SK-N-SH (cell line): ENCODE results near the gene NME3.

Source experiments
- CTCF ChIP-seq: fragments of 200-600 bp; sonication (generic); IDR thresholded peaks from 2 replicates; pipeline ENCODE4 v1.6.1; 2017; ENCODE audit warnings: antibody characterized with exemption, mild to moderate bottlenecking, moderate library complexity
- ELF1 ChIP-seq: IDR thresholded peaks from 2 replicates; pipeline ENCODE4 v1.4.0; 2012
- EZH2phosphoT487 ChIP-seq: fragments of 200-600 bp; sonication (generic); IDR thresholded peaks from 2 replicates; pipeline ENCODE4 v1.6.1; 2017; ENCODE audit warnings: low read depth, mixed run types, mild to moderate bottlenecking, antibody characterized with exemption, moderate library complexity, borderline replicate concordance
- REST ChIP-seq: IDR thresholded peaks from 2 replicates; pipeline ENCODE4 v1.6.1; 2012; ENCODE audit warnings: mild to moderate bottlenecking, low read depth, low read length, moderate library complexity

- TF ChIP-seq CTCF: no peak
- TF ChIP-seq EZH2phosphoT487: no peak
- no peak for TF ChIP-seq ELF1
- TF ChIP-seq REST: no peak
Observed at GRCh38 chr16:1816396-1817275, 45.3 kb upstream of the NME3 start.
